Neural cell (in vitro differentiated cells): ENCODE results near the gene ANKS1B.

Experiments
- CTCF ChIP-seq: fragments of 450-650 bp; IDR thresholded peaks from 2 replicates; pipeline ENCODE4 v1.5.1; 2014; ENCODE audit warnings: antibody characterized with exemption, mild to moderate bottlenecking, moderate library complexity; ENCODE audit not compliant: poor library complexity, severe bottlenecking
- MXI1 ChIP-seq: fragments of 450-650 bp; conservative IDR thresholded peaks from 2 replicates; pipeline ENCODE4 v1.6.1; 2014; ENCODE audit warnings: antibody characterized with exemption, mild to moderate bottlenecking; ENCODE audit not compliant: poor library complexity, severe bottlenecking
- POLR2AphosphoS5 ChIP-seq: IDR thresholded peaks from 2 replicates; pipeline ENCODE4 v1.6.1; 2012
- RAD21 ChIP-seq: fragments of 450-650 bp; conservative IDR thresholded peaks from 2 replicates; pipeline ENCODE4 v1.6.1; 2014; ENCODE audit warnings: antibody characterized with exemption, mild to moderate bottlenecking, moderate library complexity
- REST ChIP-seq: IDR thresholded peaks from 2 replicates; pipeline ENCODE4 v1.6.1; 2012; ENCODE audit warnings: borderline replicate concordance
- SMC3 ChIP-seq: fragments of 450-650 bp; conservative IDR thresholded peaks from 2 replicates; pipeline ENCODE4 v1.6.1; 2014; ENCODE audit warnings: antibody characterized with exemption, mild to moderate bottlenecking, moderate library complexity; ENCODE audit not compliant: poor library complexity
- TAF1 ChIP-seq: IDR thresholded peaks from 2 replicates; pipeline ENCODE4 v1.6.1; 2012; ENCODE audit warnings: low read depth

DNA sequence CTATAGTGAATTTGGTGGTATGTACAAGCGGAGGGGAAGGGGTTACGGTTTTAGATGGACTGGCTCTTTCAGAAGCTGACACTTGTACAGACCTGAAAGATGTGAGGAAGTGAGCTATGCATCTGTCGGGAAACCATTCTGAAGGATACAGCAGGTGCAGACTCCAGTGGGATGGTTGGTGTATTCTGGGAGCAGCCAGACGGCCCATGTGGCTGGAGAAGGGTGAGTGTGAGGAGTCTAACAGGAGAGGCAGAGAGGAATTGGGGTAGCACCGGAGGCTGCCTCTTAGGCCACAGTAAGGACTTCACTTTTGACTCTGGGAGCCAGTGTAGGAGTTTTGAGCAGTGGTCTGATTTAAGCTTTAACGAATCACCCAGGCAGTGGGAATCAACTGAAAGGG lies 1248.9 kb downstream of the ANKS1B start:
- no peak for TF ChIP-seq REST
- no peak for TF ChIP-seq CTCF
- TF ChIP-seq TAF1: no peak
- no peak for TF ChIP-seq POLR2AphosphoS5
- no peak for TF ChIP-seq SMC3
- TF ChIP-seq RAD21: no peak
- TF ChIP-seq MXI1: no peak
